Lower leg skin (tissue), 4 donors: ENCODE results near the gene SELENBP1. TPM values are rescaled to one million over a fixed set of nuclear protein-coding genes. Genes with fewer than 3 reads are reported as not detected.

Experiments
- DNase-seq, 2 donors: peaks; one replicate each; pipeline ENCODE4 v3.0.0-alpha.2; 2019; ENCODE audit warnings: low spot score in 2 of 2
- H3K4me3 ChIP-seq: fragments of 200-600 bp; sonication (generic); 2 replicates; pipeline ENCODE4 v1.5.1; 2017; ENCODE audit warnings: mild to moderate bottlenecking, low read depth; ENCODE audit not compliant: poor library complexity, severe bottlenecking
- CTCF ChIP-seq, 3 donors: fragments of 450-650 bp; IDR thresholded peaks; one replicate each; pipeline ENCODE4 v1.5.1; 2016; ENCODE audit warnings: antibody characterized with exemption in 3 of 3, mild to moderate bottlenecking in 3 of 3, moderate library complexity in 2 of 3
- POLR2A ChIP-seq, 2 donors: fragments of 450-650 bp; IDR thresholded peaks; one replicate each; pipeline ENCODE4 v1.6.1; 2016 to 2017; ENCODE audit warnings: antibody characterized with exemption in 2 of 2, mild to moderate bottlenecking in 1 of 2, moderate library complexity in 1 of 2
- WGBS, 2 donors: methylation state at CpG; one replicate each; pipeline ENCODE4 v1.1.5; 2018; 5-methylcytosine and 5-hydroxymethylcytosine counted together
- intact Hi-C: fragments of 100-400 bp; cut with DNase I; formaldehyde crosslinking; loops from one replicate; pipeline ENCODE4 v1.15.0; 2023; ENCODE audit warnings: low total_unique reads
- total RNA-seq, 4 donors: library from RNA; depleted of rRNA; stranded (reverse); fragments of >200 nt; gene quantifications; one replicate each; pipeline ENCODE4 v1.1.0, GENCODE V29; 2016

SELENBP1 gene
- total RNA-seq, 4 donors from 2014 or later, result 25.4 to 39.9 (median 38.1) TPM

DNA sequence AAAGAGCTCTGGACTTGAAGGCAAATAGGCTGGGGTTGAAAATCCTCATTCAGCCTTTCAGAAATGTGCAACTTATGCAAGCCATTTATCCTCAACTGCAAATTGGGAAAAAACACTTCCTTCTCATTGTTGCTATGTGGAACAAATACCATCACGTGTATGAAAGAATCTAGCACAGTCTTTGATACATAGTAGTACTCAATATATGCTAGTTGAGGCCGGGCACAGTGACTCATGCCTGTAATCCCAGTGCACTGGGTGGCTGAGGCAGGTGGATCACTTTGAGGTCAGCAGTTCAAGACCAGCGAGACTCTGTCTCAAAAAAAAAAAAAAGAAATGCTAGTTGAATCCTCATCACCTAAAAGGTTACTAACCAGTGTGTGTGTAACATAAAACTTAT is 53.5 kb downstream of the SELENBP1 start:
- intact Hi-C loops, result no loop called here
- WGBS, 2 donors, result 71 to 75% methylated on average over 3 of the region's 3 CpGs
- H3K4me3 ChIP-seq, result no peak overlapping the region
- no peak for DNase-seq
- no peak for TF ChIP-seq POLR2A (IDR thresholded peaks at IDR 0.05)
- no peak for TF ChIP-seq CTCF (IDR thresholded peaks at IDR 0.05)

DNA sequence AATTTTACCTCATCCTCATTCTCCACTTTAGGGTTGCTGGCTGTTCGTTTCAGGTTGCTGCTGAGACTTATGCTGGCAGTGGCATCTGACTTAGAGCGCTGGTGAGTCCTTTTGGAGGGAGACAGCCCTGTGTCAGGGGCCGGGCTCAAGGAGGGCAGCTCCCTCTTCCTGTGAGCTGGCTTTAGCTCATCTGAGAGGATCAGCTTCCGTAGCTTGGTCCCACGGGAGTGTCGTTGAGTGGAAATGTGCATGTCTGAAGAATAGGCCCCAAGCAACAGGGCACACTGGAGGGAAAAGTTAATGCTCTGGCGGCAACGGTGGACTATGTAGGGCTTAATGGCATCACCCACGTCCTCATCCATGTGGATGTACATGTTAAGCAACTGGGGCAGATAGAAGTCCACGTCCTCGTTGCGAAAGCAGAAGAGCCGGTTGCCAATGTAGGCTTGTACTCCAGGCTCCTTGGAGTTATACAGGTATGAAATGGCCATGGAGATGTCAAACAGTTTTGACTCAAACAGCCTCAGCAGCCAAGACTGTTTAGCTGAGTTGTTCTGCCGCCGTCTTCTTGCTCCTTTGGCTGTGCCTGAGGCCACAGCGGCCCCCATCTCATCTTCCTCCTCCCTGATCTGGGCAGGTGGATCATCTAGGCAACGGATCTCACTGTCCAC is 56.8 kb downstream of the SELENBP1 start:
- intact Hi-C loops, result no loop called here
- 82 to 86% methylated on average over 17 of the region's 17 CpGs for WGBS, 2 donors
- no peak overlapping the region for H3K4me3 ChIP-seq
- DNase-seq, result no peak
- no peak for TF ChIP-seq CTCF (IDR thresholded peaks at IDR 0.05)
- no peak for TF ChIP-seq POLR2A (IDR thresholded peaks at IDR 0.05)

Other genes starting within 250 kb of the SELENBP1 start
- 10 to 100 TPM in 2 of 4 donors, 1 to 10 TPM in 2; 9.7 to 30.4 (median 14.3) TPM for gene SEMA6C, start 226.1 kb downstream of the SELENBP1 start, total RNA-seq
- 1 to 10 TPM; 1.2 to 5.6 (median 3.0) TPM for gene TNFAIP8L2, start 216.1 kb downstream of the SELENBP1 start, total RNA-seq
- gene LYSMD1, start 206.8 kb downstream of the SELENBP1 start, total RNA-seq, result 10 to 100 TPM in 3 of 4 donors, 1 to 10 TPM in 1; 9.2 to 16.1 (median 11.8) TPM
- 10 to 100 TPM; 24.1 to 38.8 (median 27.3) TPM for gene SCNM1, start 206.6 kb downstream of the SELENBP1 start, total RNA-seq
- gene TMOD4, start 196.7 kb downstream of the SELENBP1 start, total RNA-seq, result under 1 TPM in 1 of 4 donors, not detected in 3; 0.49 TPM
- gene VPS72, start 182.5 kb downstream of the SELENBP1 start, total RNA-seq, result 10 to 100 TPM; 27.3 to 43.3 (median 31.1) TPM
- gene PIP5K1A, start 174.2 kb downstream of the SELENBP1 start, total RNA-seq, result 10 to 100 TPM; 27.7 to 67.6 (median 44.1) TPM
- 100 to 1,000 TPM in 3 of 4 donors, 10 to 100 TPM in 1; 69.9 to 122 (median 118) TPM for gene PSMD4, start 118.0 kb downstream of the SELENBP1 start, total RNA-seq
- gene ZNF687, start 90.4 kb downstream of the SELENBP1 start, total RNA-seq, result 10 to 100 TPM; 21.9 to 45.0 (median 32.2) TPM
- gene PI4KB, start 45.3 kb downstream of the SELENBP1 start, total RNA-seq, result 10 to 100 TPM; 45.4 to 55.3 (median 49.4) TPM
- gene RFX5, start 25.5 kb downstream of the SELENBP1 start, total RNA-seq, result 10 to 100 TPM; 13.2 to 23.2 (median 16.7) TPM
- gene PSMB4, start 26.9 kb upstream of the SELENBP1 start, total RNA-seq, result 100 to 1,000 TPM; 188 to 267 (median 213) TPM
- gene POGZ, start 86.8 kb upstream of the SELENBP1 start, total RNA-seq, result 10 to 100 TPM; 23.7 to 71.8 (median 26.8) TPM
- gene CGN, start 138.7 kb upstream of the SELENBP1 start, total RNA-seq, result 10 to 100 TPM; 33.6 to 71.0 (median 44.6) TPM
- gene TUFT1, start 167.6 kb upstream of the SELENBP1 start, total RNA-seq, result 100 to 1,000 TPM; 140 to 186 (median 161) TPM
- 10 to 100 TPM; 21.9 to 34.3 (median 26.5) TPM for gene SNX27, start 239.3 kb upstream of the SELENBP1 start, total RNA-seq